IMR-90 (cell line): ENCODE measurements around the gene COTL1.

Source experiments
- CHD1 ChIP-seq: IDR thresholded peaks from 2 replicates; pipeline ENCODE4 v1.6.1; 2012; ENCODE audit warnings: low read depth, low read length, improper control_type of control experiment
- CTCF ChIP-seq: conservative IDR thresholded peaks from 2 replicates; pipeline ENCODE4 v1.5.1; 2012; ENCODE audit warnings: mild to moderate bottlenecking, low read depth, low read length, improper control_type of control experiment
- FOS ChIP-seq: fragments of 150-350 bp; IDR thresholded peaks from 2 replicates; pipeline ENCODE4 v1.6.1; 2016; ENCODE audit warnings: low read depth, low read length
- POLR2A ChIP-seq: IDR thresholded peaks from 2 replicates; pipeline ENCODE4 v1.6.1; 2012; ENCODE audit warnings: mild to moderate bottlenecking, low read depth, low read length
- SMC3 ChIP-seq: fragments of 150-350 bp; IDR thresholded peaks from 2 replicates; pipeline ENCODE4 v1.6.1; 2016; ENCODE audit warnings: low read depth, mild to moderate bottlenecking, antibody characterized with exemption, low read length, moderate library complexity

GRCh38 chr16:84535408-84535807 is 82.5 kb downstream of the COTL1 start:
- no peak for TF ChIP-seq CTCF
- TF ChIP-seq CHD1 = no peak
- no peak for TF ChIP-seq SMC3
- TF ChIP-seq POLR2A = no peak
- no peak for TF ChIP-seq FOS
